ENCODE results near the gene XK.

Gene XK

DNA sequence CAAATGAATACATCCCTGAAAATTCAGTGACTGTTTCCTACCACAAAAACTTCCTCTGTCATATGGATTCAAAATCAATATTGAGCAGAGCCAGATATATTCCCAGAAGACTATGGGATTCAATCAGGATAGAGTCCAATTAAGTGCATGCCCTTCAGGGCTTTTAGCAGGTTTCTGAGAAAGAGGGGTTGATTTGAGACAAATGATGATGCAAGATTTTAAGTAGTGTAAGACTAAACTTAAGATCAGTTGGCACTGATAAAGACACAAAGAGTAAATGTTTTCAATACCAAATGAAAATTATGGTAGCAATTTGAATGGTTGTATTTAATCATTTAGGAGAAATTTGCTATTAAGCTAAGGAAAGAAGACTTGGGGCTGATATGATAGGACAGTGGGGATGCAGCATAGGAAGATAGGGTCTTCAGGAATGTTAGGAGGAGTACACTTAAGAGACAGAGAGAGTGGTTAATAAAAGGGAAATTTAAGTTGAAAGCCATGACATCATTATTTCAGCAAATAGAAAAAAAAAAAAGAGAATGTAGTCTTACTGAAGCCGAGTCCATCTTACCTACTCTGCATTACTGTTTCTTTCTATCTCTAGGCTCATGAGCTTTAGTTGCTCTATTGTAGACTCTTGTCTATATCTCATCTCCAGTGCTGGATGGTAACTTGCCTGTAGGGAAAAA is 32.0 kb upstream of the XK start:
- Histone ChIP-seq H3K9me3 (ENCODE audit: control insufficient read depth in 2 of 2, low read length in 2 of 2) (no peaks in the 10 kb centered on the region), H3K27me3 (ENCODE audit: control insufficient read depth in 2 of 2, insufficient read depth in 2 of 2, low read length in 2 of 2) (no peaks in the 10 kb centered on the region), H3K36me3 (ENCODE audit: control insufficient read depth in 2 of 2, insufficient read depth in 2 of 2, low read length in 2 of 2) (no peaks in the 10 kb centered on the region), H3K9ac (ENCODE audit: low read depth in 1 of 2, low read length in 2 of 2) (no peak overlapping the region), H3K4me3 (ENCODE audit: low read length in 2 of 2) (no peak overlapping the region), H3K27ac (ENCODE audit: low read depth in 2 of 2, low read length in 2 of 2) (no peak overlapping the region), H3K4me1 (ENCODE audit: control insufficient read depth in 2 of 2, insufficient read depth in 2 of 2, low read length in 2 of 2) (no peaks in the 10 kb centered on the region)

DNA sequence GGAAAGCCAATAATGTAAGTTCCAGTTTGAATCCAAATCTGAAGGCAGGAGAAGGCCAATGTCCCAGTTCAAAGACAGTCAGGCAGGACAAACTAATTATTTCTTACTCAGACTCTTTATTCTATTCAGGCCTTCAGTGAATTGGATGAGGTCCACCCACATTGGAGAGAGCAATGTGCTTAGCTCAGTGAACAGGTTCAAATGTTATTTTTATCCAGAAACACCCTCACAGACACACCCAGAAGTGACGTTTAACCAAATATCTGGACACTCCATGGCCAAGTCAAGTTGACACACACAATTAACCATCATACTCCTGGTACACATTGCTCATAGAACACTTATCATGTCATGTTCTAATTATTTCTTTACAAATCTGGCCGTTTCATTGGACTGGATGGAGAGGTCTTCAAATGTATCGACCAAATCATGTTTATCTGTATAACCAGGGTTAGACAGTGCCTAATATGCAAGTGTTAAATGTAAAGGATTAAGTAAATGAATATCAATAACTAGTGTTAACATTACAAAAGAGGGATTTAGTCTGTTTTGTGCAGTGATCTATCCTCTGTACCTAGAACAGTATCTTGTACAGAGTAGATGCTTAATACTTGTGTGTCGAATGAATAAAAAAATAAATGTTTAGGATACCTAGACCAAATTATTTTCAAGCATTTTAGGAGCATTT is 27.1 kb upstream of the XK start:
- Histone ChIP-seq H3K27me3 (ENCODE audit: control insufficient read depth in 2 of 2, insufficient read depth in 2 of 2, low read length in 2 of 2) (no peaks in the 10 kb centered on the region), H3K4me1 (ENCODE audit: control insufficient read depth in 2 of 2, insufficient read depth in 2 of 2, low read length in 2 of 2) (no peaks in the 10 kb centered on the region), H3K4me3 (ENCODE audit: low read length in 2 of 2) (no peak overlapping the region), H3K9me3 (ENCODE audit: control insufficient read depth in 2 of 2, low read length in 2 of 2) (no peaks in the 10 kb centered on the region), H3K27ac (ENCODE audit: low read depth in 2 of 2, low read length in 2 of 2) (no peak overlapping the region), H3K9ac (ENCODE audit: low read depth in 1 of 2, low read length in 2 of 2) (no peak overlapping the region), H3K36me3 (ENCODE audit: control insufficient read depth in 2 of 2, insufficient read depth in 2 of 2, low read length in 2 of 2) (no peaks in the 10 kb centered on the region)

DNA sequence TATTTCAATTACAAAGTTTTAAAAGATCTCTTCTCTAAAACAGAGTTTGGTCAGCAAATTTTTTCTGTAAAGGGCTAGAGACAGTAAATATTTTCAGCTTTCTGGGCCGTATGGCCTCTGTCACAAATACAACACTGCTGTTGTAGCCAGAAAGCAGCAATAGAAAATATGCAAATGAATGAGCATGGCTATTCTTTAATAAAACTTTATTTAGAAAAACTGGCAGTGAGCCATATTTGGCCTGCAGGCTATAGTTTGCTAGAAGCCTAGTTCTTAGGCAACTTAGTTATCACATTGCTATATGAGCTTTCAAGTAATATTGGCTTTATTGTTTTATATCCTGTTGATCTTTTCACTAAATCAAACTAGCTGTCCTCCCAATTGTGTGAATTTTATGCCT is 26.5 kb upstream of the XK start:
- H3K4me1 ChIP-seq (ENCODE audit: control insufficient read depth in 2 of 2, insufficient read depth in 2 of 2, low read length in 2 of 2), result no peaks in the 10 kb centered on the region
- no peak overlapping the region for H3K27ac ChIP-seq (ENCODE audit: low read depth in 2 of 2, low read length in 2 of 2)
- H3K9me3 ChIP-seq (ENCODE audit: control insufficient read depth in 2 of 2, low read length in 2 of 2), result no peaks in the 10 kb centered on the region
- H3K9ac ChIP-seq (ENCODE audit: low read depth in 1 of 2, low read length in 2 of 2), result no peak overlapping the region
- H3K36me3 ChIP-seq (ENCODE audit: control insufficient read depth in 2 of 2, insufficient read depth in 2 of 2, low read length in 2 of 2), result no peaks in the 10 kb centered on the region
- no peak overlapping the region for H3K4me3 ChIP-seq (ENCODE audit: low read length in 2 of 2)
- H3K27me3 ChIP-seq (ENCODE audit: control insufficient read depth in 2 of 2, insufficient read depth in 2 of 2, low read length in 2 of 2), result no peaks in the 10 kb centered on the region

DNA sequence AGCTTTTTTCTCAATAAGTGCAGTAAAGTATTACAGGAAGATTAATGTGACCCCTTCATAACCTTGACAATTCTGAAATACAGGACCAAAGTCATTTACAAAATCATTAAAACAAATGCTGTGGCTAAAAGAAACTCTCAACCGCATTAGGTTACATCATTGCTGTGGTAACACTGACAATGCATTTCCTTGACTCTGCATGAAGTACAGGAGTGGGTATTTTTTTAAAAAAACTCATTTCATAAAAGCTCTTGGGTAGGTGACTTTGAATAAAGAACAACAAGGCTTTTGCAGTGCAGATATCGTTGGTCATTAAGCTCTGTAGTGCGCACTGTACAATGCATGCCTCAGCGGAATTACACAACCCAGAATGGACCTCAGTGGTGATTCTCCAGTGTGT is 23.4 kb upstream of the XK start:
- no peaks in the 10 kb centered on the region for H3K9me3 ChIP-seq (ENCODE audit: control insufficient read depth in 2 of 2, low read length in 2 of 2)
- no peak overlapping the region for H3K27ac ChIP-seq (ENCODE audit: low read depth in 2 of 2, low read length in 2 of 2)
- no peaks in the 10 kb centered on the region for H3K4me1 ChIP-seq (ENCODE audit: control insufficient read depth in 2 of 2, insufficient read depth in 2 of 2, low read length in 2 of 2)
- H3K36me3 ChIP-seq (ENCODE audit: control insufficient read depth in 2 of 2, insufficient read depth in 2 of 2, low read length in 2 of 2), result no peaks in the 10 kb centered on the region
- H3K9ac ChIP-seq (ENCODE audit: low read depth in 1 of 2, low read length in 2 of 2), result no peak overlapping the region
- H3K27me3 ChIP-seq (ENCODE audit: control insufficient read depth in 2 of 2, insufficient read depth in 2 of 2, low read length in 2 of 2), result no peaks in the 10 kb centered on the region
- H3K4me3 ChIP-seq (ENCODE audit: low read length in 2 of 2), result no peak overlapping the region

DNA sequence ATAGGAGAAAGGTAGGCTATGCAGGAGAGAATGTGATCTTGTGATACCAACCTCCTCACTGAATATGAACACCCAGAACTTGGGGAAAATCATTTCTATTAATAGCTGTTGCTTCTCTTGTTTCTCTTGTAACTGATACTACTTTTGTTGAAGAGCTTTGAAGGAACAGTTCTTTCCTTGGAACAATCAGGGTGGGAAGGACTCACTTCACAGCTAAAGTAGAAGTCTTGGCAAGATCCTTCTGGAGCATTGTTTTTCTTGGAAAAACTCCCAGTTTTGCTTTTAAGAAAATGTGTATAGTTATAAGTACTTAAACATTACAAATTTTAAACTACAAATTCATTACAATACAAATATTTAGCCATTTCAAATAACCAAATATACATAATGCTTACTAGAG is 19.1 kb upstream of the XK start:
- Histone ChIP-seq H3K27me3 (ENCODE audit: control insufficient read depth in 2 of 2, insufficient read depth in 2 of 2, low read length in 2 of 2) (no peaks in the 10 kb centered on the region), H3K9ac (ENCODE audit: low read depth in 1 of 2, low read length in 2 of 2) (no peak overlapping the region)

DNA sequence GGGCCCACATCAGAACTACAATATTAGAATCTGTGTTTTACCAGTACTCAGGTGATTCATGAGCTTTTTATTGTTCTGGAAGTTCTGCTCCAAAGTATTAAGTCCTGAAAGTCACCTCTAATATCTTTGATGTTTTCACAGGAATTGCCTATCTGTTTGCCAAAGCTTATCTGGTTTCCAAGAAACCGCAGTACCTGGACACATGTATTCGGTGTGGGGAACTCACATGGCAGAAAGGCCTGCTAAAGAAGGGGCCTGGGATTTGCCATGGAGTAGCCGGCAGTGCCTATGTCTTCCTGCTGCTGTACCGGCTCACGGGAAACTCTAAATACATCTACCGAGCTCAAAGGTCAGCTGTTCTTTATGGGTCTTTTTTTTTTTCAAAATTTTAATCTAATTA is 18.4 kb upstream of the XK start:
- Histone ChIP-seq H3K36me3 (ENCODE audit: control insufficient read depth in 2 of 2, insufficient read depth in 2 of 2, low read length in 2 of 2) (no peaks in the 10 kb centered on the region), H3K9me3 (ENCODE audit: control insufficient read depth in 2 of 2, low read length in 2 of 2) (no peaks in the 10 kb centered on the region), H3K9ac (ENCODE audit: low read depth in 1 of 2, low read length in 2 of 2) (no peak overlapping the region), H3K4me1 (ENCODE audit: control insufficient read depth in 2 of 2, insufficient read depth in 2 of 2, low read length in 2 of 2) (no peaks in the 10 kb centered on the region), H3K27ac (ENCODE audit: low read depth in 2 of 2, low read length in 2 of 2) (no peak overlapping the region), H3K4me3 (ENCODE audit: low read length in 2 of 2) (no peak overlapping the region), H3K27me3 (ENCODE audit: control insufficient read depth in 2 of 2, insufficient read depth in 2 of 2, low read length in 2 of 2) (no peaks in the 10 kb centered on the region)

More for the DNA sequence above, 19.1 kb upstream of the XK start:
- Histone ChIP-seq H3K4me3 (ENCODE audit: low read length in 2 of 2) (no peak overlapping the region), H3K4me1 (ENCODE audit: control insufficient read depth in 2 of 2, insufficient read depth in 2 of 2, low read length in 2 of 2) (no peaks in the 10 kb centered on the region), H3K27ac (ENCODE audit: low read depth in 2 of 2, low read length in 2 of 2) (no peak overlapping the region), H3K36me3 (ENCODE audit: control insufficient read depth in 2 of 2, insufficient read depth in 2 of 2, low read length in 2 of 2) (no peaks in the 10 kb centered on the region), H3K9me3 (ENCODE audit: control insufficient read depth in 2 of 2, low read length in 2 of 2) (no peaks in the 10 kb centered on the region)

DNA sequence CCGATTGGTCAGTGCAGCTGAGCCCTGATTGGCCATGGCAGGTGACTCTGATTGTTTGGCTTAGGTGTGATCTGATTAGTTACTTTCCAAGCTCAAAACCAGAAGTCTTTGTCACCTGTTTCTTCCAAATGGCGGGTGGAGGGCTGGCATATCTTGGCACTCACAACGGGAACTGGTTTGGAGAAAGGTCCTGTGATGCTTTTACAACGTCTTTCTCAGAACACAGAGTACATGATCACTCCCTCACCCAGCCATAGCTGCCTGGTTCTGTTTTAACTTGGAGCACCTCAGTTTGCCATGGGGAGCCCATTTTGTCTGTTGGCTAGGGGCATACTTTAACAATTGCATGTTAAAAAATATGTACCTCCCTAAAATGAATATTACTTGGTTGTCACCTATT is 13.0 kb upstream of the XK start:
- H3K27me3 ChIP-seq (ENCODE audit: control insufficient read depth in 2 of 2, insufficient read depth in 2 of 2, low read length in 2 of 2), result no peaks in the 10 kb centered on the region
- H3K27ac ChIP-seq (ENCODE audit: low read depth in 2 of 2, low read length in 2 of 2), result no peak overlapping the region
- no peak overlapping the region for H3K9ac ChIP-seq (ENCODE audit: low read depth in 1 of 2, low read length in 2 of 2)
- H3K9me3 ChIP-seq (ENCODE audit: control insufficient read depth in 2 of 2, low read length in 2 of 2), result no peaks in the 10 kb centered on the region
- no peaks in the 10 kb centered on the region for H3K4me1 ChIP-seq (ENCODE audit: control insufficient read depth in 2 of 2, insufficient read depth in 2 of 2, low read length in 2 of 2)
- no peaks in the 10 kb centered on the region for H3K36me3 ChIP-seq (ENCODE audit: control insufficient read depth in 2 of 2, insufficient read depth in 2 of 2, low read length in 2 of 2)
- H3K4me3 ChIP-seq (ENCODE audit: low read length in 2 of 2), result no peak overlapping the region

DNA sequence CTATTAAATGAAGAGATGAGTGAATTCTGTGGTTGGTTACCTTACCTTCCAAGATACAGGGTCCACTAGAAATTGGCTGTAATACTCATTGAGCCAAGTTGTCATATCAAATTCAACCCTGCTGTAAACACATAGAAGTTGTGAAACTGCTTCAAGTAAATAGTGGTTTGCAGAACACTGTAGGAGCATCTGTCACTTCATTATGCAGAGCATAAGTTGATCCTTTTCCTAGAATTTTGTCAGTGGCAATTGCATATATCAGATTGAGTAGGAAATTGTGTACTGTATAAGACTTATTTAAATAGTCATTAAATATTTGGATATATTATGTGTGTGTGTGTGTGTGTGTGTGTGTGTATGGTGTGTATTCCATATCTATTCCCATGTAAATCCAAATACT is 8.8 kb upstream of the XK start:
- H3K9me3 ChIP-seq (ENCODE audit: control insufficient read depth in 2 of 2, low read length in 2 of 2), result no peaks in the 10 kb centered on the region
- H3K4me1 ChIP-seq (ENCODE audit: control insufficient read depth in 2 of 2, insufficient read depth in 2 of 2, low read length in 2 of 2), result peaks cover 0 to 2% of the 10 kb centered on the region in 2 donors
- H3K36me3 ChIP-seq (ENCODE audit: control insufficient read depth in 2 of 2, insufficient read depth in 2 of 2, low read length in 2 of 2), result no peaks in the 10 kb centered on the region
- no peak overlapping the region for H3K27ac ChIP-seq (ENCODE audit: low read depth in 2 of 2, low read length in 2 of 2)
- H3K9ac ChIP-seq (ENCODE audit: low read depth in 1 of 2, low read length in 2 of 2), result no peak overlapping the region
- H3K4me3 ChIP-seq (ENCODE audit: low read length in 2 of 2), result no peak overlapping the region
- no peaks in the 10 kb centered on the region for H3K27me3 ChIP-seq (ENCODE audit: control insufficient read depth in 2 of 2, insufficient read depth in 2 of 2, low read length in 2 of 2)

DNA sequence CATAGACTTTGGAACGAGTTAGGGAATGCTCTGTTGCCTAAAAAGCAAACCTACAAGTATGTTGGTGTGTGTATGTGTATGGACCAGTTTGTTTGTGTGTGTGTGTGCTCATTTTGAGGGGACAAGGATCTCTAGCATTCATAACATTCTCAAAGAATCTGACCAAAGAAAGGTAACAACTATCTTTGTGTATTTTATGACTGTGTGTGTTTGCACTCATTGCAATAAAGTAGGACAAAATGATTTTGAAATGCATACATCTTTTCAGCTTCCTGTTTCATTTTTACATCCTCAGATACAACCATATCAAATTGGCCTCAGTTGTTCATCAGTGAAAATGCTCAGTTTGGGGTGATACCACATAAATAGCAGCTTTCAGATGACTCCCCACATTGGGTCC is 8.3 kb upstream of the XK start:
- Histone ChIP-seq H3K9me3 (ENCODE audit: control insufficient read depth in 2 of 2, low read length in 2 of 2) (no peaks in the 10 kb centered on the region), H3K36me3 (ENCODE audit: control insufficient read depth in 2 of 2, insufficient read depth in 2 of 2, low read length in 2 of 2) (no peaks in the 10 kb centered on the region), H3K4me1 (ENCODE audit: control insufficient read depth in 2 of 2, insufficient read depth in 2 of 2, low read length in 2 of 2) (peaks cover 0 to 2% of the 10 kb centered on the region in 2 donors), H3K27ac (ENCODE audit: low read depth in 2 of 2, low read length in 2 of 2) (no peak overlapping the region), H3K27me3 (ENCODE audit: control insufficient read depth in 2 of 2, insufficient read depth in 2 of 2, low read length in 2 of 2) (no peaks in the 10 kb centered on the region), H3K9ac (ENCODE audit: low read depth in 1 of 2, low read length in 2 of 2) (no peak overlapping the region), H3K4me3 (ENCODE audit: low read length in 2 of 2) (no peak overlapping the region)

DNA sequence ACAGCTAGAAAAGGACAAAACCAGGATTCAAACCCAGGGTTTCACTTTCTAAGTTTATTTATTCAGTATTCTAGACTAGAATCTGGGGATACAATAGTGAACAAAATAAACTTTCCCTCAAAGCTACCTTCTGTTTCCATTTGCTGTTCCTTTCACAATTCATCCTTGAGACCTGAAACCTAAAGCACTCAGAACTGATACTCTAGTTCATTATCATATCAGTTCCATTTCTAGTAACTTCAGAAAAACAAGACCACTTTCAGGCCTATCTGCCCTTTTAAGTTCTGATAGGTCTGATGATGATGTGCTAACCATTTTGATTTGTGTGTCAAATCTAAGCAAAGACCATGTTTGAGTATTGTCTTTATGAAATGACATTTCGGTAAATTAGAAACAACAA is 7.8 kb upstream of the XK start:
- Histone ChIP-seq H3K4me1 (ENCODE audit: control insufficient read depth in 2 of 2, insufficient read depth in 2 of 2, low read length in 2 of 2) (peaks cover 0 to 2% of the 10 kb centered on the region in 2 donors), H3K27ac (ENCODE audit: low read depth in 2 of 2, low read length in 2 of 2) (no peak overlapping the region), H3K4me3 (ENCODE audit: low read length in 2 of 2) (no peak overlapping the region), H3K36me3 (ENCODE audit: control insufficient read depth in 2 of 2, insufficient read depth in 2 of 2, low read length in 2 of 2) (no peaks in the 10 kb centered on the region), H3K9me3 (ENCODE audit: control insufficient read depth in 2 of 2, low read length in 2 of 2) (no peaks in the 10 kb centered on the region), H3K27me3 (ENCODE audit: control insufficient read depth in 2 of 2, insufficient read depth in 2 of 2, low read length in 2 of 2) (no peaks in the 10 kb centered on the region), H3K9ac (ENCODE audit: low read depth in 1 of 2, low read length in 2 of 2) (no peak overlapping the region)

Measured in mucosa of rectum (tissue), 2 donors.